ENCODE data around the gene THAP7.

Gene THAP7

DNA sequence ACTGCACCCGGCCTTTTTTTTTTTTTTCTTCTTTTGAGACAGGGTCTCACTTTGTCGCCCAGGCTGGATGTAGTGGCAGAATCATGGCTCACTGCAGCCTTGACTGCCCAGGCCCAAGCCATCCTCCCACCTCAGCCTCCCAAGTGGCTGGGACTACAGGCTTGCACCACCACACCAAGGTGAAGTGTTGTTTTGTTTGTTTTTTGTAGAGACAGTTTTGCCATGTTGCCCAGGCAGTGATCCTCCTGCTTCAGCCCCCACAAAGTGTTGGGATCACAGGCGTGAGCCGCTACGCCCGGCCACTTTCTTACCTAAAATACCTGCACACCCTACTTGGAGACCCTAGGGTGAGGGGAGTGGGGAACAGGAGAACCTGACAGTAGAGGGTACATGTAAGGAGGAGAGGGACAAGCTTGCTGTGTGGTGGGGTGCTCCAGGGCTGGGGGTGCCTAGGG is 39.4 kb downstream of the THAP7 start:
- no peak for DNase-seq

DNA sequence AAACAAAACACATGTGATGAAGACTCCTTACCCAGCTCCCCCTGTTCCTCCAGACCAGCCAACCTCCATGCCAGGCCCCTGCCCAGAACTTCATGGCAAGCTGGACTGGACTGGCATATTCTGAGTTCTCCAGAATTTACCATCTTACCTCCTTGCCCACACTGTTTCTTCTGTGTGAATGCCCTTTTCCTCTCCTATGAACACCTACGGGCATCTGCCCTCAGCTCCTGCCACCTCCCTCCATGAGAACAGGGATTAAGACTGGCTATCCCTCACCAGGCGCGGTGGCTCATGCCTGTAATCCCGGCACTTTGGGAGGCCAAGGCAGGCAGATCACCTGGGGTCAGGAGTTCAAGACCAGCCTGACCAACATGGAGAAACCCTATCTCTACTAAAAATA is 41.3 kb downstream of the THAP7 start:
- DNase-seq, result no peak

DNA sequence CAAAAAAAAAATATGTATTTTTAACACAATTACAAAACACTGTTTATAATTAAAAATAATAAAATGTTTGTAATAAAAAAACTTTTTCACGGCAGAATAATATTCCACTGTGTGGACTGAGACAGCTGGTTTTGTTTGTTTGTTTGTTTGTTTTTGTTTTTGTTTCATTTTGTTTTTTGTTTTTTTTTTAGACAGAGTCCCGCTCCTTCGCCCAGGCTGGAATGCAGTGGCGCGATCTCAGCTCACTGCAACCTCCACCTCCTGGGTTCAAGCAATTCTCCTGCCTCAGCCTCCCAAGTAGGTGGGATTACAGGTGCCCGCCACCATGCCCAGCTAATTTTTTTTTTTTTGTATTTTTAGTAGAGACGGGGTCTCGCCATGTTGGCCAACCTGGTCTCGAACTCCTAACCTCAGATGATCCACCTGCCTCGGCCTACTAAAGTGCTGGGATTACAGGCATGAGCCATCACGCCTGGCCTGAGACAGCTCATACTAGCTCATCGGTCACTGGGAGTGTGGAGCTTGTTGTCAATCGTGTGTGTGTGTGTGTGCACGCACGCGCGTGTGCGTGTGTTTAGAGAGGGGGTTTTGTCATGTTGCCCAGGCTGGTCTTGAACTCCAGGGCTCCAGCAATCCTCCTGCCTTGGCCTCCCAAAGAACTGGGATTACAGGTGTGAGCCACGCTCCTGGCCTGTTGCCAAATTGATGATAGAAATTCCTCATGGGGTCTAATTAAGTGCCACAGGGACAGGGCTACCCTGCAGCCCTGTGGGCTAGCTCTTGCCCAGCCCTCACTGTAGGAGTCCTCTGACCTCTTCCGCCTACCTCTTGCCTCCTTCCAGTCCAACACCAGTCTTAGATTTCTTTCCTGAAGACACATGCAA is 42.1 kb downstream of the THAP7 start:
- no peak for DNase-seq

DNA sequence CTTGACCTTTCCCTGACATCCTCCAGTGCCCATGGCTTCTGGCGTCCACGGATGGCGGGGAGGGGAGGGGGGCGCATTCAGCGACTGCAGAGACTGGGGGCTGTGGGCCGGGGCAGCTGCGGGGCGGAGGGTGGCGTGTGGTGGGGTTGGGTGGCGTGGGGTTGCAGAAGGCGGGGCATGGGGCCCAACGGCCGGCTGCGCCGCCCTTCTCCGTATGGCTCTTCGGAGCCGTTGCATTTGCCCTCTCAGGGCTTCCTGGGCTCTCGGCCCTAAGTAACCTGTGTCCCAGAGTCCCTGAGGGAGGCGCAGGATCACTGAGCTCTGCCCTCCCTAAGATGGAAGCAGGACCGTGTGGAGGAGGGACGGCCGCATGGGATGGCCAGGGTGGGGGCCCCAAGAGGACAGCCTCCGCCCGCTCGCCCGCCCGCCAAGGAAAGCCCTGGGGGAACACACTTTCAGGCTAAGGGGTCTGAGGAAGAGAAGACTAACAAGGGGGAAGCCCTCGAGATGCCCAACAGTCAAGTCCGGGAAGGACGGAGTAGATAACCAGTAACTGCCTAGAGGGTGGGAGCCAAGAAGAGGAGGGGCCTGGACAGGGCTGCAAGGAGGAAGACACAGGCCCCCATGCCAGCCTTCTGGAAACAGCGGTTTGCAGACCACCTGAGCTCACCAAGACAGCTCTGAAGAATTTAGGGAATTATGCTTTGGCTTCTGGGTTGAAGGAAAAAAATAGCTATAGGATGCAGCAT is 44.1 kb downstream of the THAP7 start:
- peak; percentile 62 for DNase-seq

DNA sequence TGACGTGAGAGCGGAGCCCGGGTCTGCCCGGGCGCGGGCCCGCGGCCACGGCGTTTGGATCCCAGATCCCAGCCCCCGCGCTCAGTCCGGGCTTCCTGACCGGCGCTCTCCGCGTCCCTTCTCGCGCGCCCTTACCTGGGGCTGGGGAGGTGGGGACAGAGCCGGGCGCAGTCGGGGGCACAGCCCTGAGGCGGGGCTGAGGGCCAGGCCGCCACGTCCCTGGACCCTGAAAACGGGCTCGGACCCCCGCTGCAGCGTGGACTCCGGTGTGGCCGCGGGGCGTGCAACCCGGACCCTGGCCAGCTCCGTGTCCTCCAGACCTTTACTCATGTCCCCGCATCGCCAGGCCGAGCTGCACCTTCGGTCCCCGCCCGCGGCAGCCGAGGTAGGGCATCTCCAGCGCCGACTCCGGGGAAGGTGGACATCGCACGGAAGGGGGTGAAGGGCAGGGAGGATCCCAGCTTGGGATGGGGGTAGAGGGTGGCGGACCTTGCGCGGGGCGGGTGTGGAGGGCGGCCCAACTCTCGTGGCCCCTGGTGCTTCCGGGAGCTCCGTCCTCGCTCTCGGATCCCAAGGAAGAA is 44.7 kb downstream of the THAP7 start:
- DNase-seq, result no peak

DNA sequence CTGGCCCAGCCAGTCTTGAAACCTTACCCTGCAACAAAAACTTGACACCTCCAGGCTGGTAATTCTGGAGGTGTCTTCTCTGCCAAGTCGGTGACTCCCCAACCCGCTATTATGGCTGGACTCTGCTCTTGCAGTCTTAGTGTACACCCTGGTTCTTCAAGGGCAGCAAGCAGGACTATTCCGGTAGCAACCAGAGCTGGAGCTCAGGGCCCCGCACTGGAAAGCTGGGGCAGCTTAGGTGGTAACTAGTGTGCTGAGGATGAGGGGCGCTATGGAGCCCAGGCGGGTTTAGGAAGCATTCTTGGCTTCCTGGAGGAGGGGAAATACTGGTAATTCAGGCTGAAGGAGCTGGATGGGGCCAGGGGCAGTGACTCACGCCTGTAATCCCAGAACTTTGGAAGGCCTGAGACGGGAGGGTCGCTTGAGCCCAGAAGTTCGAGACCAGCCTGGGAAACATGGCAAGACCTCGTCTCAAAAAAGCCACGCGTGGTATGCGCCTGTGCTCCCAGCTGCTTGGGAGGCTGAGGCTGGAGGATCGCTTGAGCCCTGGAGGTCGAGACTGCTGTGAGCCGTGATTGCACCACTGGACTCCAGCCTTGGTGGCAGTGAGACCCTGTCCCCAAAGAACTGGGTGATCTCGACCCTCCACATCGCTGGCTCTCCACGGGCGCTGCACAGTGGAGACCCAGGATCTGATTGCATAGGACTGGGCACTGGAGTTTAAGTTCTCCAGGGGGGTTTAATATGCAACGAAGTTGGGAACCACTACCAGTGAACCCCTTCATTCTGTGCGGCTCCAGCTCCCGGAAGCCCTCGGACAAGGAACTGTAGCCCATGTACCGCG is 45.4 kb downstream of the THAP7 start:
- DNase-seq, result no peak

DNA sequence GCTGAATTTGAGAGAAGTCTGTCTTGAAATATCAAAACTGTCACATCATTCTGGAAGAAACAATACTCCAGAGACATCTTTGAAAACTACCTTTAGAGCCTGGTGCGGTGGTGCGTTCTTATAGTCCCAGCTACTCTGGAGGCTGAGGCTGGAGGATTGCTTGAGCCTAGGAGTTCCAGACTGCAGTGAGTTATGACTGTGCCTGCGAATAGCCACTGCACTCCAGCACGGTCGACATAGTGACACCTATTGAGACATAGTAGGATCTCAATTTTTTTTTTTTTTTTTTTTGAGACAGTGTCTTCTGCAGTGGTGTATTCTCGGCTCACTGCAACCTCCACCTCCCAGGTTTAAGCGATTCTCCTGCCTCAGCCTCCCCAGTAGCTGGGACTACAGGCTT is 46.4 kb downstream of the THAP7 start:
- no peak for DNase-seq

DNA sequence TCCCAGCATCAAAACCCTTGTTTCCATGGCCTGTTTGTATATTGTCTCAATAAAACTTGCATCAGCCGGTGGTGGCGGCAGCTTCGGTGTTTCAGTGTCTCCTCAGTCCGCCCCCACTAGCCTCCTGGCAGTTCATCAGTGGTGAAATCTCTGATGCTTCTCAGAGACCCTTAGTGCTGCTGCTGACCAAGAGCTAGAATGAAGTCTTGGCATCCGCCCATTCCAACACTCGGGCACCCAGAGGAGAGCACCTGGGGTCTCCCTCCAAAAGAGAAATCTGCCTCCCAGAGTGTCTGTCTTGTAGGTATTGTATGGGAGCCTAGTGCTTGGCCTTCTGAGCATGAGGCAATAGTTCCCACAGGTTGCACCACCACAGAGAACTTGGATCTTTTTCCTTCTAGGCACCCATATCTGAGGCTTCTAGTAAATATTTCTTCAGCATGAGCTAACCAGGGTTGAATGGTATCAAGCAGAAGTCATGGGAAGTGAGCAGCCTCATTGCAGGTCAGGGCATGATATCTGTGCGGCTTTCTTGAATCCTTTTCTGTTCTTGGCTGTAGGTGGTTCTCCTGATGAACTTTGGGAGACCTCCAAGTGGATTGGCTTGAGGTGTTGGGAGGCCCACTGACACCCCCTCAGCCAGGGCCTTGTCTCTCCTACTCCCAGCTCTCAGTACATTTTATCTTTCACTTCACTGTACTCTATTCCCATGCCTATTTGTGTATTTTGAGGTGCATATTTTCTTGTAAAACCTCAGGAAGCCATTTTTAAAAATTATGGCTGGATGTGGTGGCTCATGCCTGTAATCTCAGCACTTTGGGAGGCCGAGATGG is 48.0 kb downstream of the THAP7 start:
- no peak for DNase-seq

DNA sequence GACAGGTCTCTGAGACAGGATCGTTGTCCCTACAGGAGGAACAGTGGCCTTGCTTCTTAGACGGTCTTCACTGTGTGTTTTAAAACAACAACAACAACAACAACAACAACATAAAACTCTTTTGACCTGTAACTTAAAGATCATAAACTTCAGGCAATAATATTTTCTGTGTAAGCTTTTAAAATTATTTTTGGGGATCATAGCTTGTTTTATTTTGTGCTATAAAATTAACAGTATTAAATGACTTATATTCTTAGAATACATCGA is 48.6 kb downstream of the THAP7 start:
- no peak for DNase-seq

DNA sequence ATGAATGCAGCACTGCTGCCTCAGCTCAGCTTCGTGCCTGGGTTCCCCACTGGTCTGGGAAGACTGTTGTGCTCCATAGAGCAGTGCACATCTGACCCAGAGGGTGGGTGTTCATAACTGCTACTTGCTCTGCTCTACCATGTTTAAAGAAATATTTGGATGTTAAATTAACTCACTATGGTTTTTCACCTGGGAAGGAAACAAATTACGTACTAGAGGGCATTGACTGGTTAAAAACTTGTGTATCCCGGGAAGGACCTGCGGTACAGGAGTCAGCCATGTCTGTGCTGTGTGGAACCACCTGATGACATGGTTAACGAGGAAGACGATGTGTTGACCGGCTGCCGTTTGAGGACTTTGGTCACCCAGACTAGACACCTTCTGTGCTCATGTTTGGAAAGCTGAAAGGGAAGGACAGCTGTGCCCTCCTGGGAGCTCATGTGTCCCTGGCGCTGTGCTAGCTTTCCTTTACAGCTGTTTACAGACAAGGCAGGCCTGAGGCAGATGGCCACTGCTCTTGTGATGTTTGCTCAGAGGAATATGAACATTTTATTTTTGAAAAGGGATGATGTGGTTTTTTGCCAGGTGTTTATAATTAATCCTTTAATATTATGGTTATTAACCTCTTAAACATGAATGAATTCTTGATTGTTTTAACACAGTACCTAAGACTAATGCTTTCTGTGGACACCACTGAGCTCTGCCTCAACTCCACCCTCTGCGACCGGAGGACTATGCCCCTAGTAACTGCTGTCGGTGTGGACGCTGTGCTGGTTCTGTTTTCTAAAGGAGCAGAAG is 49.2 kb downstream of the THAP7 start:
- no peak for DNase-seq

DNA sequence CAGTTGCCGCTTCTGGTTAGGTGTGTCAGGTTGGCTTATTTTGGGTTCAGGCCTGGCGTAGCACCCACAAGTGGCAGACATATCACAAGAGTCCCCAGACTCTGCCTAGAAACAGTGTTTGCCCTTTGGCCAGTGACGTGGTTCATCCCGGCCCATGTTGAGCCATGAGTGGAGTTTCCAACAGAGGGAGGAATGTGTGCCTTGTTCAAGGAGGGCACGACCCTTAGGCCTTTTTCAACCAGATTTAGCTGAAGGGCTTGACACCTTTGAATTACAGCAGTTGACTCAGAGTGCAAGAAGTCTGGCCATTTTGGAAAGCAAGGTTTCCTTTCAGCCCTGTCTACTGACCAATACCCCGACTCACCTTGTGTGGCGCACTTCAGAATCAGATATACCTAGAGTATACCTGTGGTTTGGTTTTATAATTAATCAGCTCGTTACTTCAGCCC is 50.0 kb downstream of the THAP7 start:
- no peak for DNase-seq

DNA sequence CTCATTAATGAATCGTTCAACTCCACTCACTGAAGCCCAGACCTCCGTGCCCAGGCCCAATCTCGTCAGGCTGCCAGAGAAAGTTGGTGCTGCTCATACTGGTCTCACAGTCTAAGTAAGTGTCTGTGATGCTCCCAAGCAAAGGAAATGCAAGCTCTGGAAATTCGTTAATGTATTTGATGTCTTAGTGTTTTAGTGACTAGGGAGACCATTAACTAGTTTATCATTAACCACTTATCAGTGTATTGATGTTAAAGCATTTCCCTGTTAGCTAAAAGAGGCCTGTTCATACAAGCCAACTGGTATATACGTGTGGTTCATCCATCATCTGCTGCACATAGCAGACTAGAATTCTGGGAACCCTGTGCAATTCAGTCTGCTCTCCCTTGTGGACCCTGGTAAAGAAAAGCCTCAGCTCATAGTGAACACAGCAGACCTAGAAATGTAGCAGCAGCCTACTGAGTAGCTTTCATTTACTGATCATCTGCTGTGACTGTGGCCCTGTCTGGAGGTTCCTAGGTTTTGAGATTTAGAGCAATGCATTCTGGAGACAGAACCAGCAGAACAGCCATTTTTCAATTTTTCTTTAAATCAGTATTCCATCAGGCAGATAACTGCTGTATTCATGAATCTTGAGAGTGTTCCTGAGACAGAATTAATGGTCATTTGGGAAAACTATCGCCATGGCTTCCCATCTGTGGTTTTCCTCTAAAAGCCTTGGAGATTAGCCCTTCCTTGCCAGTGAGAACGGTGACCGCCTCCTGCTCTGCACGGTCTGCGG is 50.6 kb downstream of the THAP7 start:
- DNase-seq, result no peak

DNA sequence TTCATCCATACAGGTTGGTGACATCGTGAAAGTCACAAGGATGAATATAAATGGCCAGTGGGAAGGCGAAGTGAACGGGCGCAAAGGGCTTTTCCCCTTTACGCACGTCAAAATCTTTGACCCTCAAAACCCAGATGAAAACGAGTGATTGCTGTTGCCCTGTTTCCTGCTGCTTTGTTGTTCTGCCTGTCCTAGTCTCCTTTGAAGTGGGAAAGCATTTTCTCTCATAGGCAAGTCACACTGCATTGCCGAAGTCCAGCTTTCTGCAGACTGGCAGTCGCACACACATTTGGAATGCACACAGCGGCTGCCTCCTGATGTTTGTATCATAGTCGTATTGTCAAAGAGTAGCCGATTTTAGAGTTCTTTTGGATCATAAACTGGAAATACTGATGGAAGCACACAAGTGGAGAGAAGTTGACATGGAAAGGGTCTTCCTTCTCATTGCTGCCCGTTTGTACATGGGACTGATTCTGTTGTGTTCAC is 52.2 kb downstream of the THAP7 start:
- DNase-seq, result no peak
